Keratinocyte (primary cell): ENCODE results near the gene AJAP1.

Source experiments
- CTCF ChIP-seq, 3 experiments: IDR thresholded peaks in 1 of 3; conservative IDR thresholded peaks in 1 of 3; optimal IDR thresholded peaks in 1 of 3; 2 replicates in 2 of 3; 3 replicates in 1 of 3; pipeline versions ENCODE3 to v1.5.1; 2011; ENCODE audit warnings: low read length in 3 of 3, mild to moderate bottlenecking in 3 of 3, moderate library complexity in 2 of 3, control low read depth in 1 of 3, inconsistent platforms in 1 of 3; ENCODE audit not compliant: insufficient read depth in 2 of 3; ENCODE audit errors: extremely low read depth in 1 of 3
- EZH2 ChIP-seq: IDR thresholded peaks from one replicate; pipeline ENCODE4 v1.6.1; 2012; ENCODE audit warnings: inconsistent platforms, mild to moderate bottlenecking, low read length, moderate library complexity

GRCh38 chr1:4752059-4752458 is 97.7 kb downstream of the AJAP1 start:
- TF ChIP-seq CTCF (optimal IDR thresholded peaks at IDR 0.05 in 1 of 3, IDR thresholded peaks at IDR 0.05 in 1 of 3, conservative IDR thresholded peaks at IDR 0.05 in 1 of 3; ENCODE audit: extremely low read depth in 1 of 3, insufficient read depth in 2 of 3, low read length in 3 of 3) (no peak), EZH2 (no peak)
